Right cardiac atrium (tissue), 5 donors: ENCODE results near the gene CCM2. TPM values are rescaled to one million over a fixed set of nuclear protein-coding genes. Genes with fewer than 3 reads are reported as not detected.
A peak's percentile ranks its signal among the peaks of the same experiment; 100 is the strongest.
"Not testable (repeated sequence)": the region's sequence is repeated elsewhere in the genome, so short reads cannot be mapped to it uniquely, and the experiment has no call there.

Source experiments
- ATAC-seq, 2 donors: fragments of 200-7000 bp; cut with Tn5 transposase; one replicate each; pipeline versions ENCODE4 v1.8.0 to v1.9.1; 2020; ENCODE audit warnings: moderate library complexity in 2 of 2, mild to moderate bottlenecking in 1 of 2
- DNase-seq, 3 donors: peaks; one replicate each; pipeline ENCODE4 v3.0.0-alpha.2; 2020
- H3K27ac ChIP-seq: one replicate; pipeline ENCODE4 v1.5.1; 2013; ENCODE audit warnings: mild to moderate bottlenecking, low read length, control low read depth, moderate library complexity
- H3K27me3 ChIP-seq: one replicate; pipeline ENCODE4 v1.6.1; 2013; ENCODE audit not compliant: control insufficient read depth, insufficient read depth
- H3K4me1 ChIP-seq: one replicate; pipeline ENCODE4 v1.6.1; 2013; ENCODE audit warnings: low read length; ENCODE audit not compliant: control insufficient read depth, insufficient read depth
- H3K4me3 ChIP-seq: one replicate; pipeline ENCODE4 v1.5.1; 2013; ENCODE audit warnings: low read length, control low read depth
- H3K9me3 ChIP-seq: one replicate; pipeline ENCODE4 v1.6.1; 2013; ENCODE audit warnings: low read length; ENCODE audit not compliant: control insufficient read depth
- WGBS: extraction: QIAGEN DNeasy Blood & Tissue Kit; methylation state at CpG from one replicate; pipeline ENCODE4 v1.1.7; 2013; 5-methylcytosine and 5-hydroxymethylcytosine counted together
- intact Hi-C, 4 donors: fragments of 100-400 bp; cut with DNase I; formaldehyde crosslinking; loops; one replicate each; pipeline versions ENCODE4 v1.11.0 to v1.14.0; 2022 to 2023
- polyA plus RNA-seq: library from polyadenylated mRNA; stranded (reverse); fragments of 200-250 nt; gene quantifications from one replicate; pipeline ENCODE4 v1.2.3, GENCODE V29; 2013
- total RNA-seq, 4 donors: library from RNA; stranded (reverse); fragmentation: NEBNext Ultra II Directional; extraction: Animal tissue kit (Norgen Biotek cat#: 25700); gene quantifications; one replicate each; pipeline ENCODE4 v1.2.1, GENCODE V29; 2021
- donor health status: healthy with polysubstance abuse.
- donor health status: DM: no; HTN: yes; CAD: no.
- donor health status: DM: no; HTN: no; CAD: no.
- donor health status: DM: no; HTN: yes; CAD: no; lungs with severe emphysema.
- donor health status: DM: yes; HTN: yes; CAD: no.

The CCM2 gene
- total and polyA plus RNA-seq, 5 donors: 26.4 to 37.0 (median 32.8) TPM

- no peaks in the 10 kb centered on the region for H3K9me3 ChIP-seq
- intact Hi-C loops: no loop called here
- no peaks in the 10 kb centered on the region for H3K27me3 ChIP-seq
- H3K4me1 ChIP-seq: no peaks in the 10 kb centered on the region
- no peak for ATAC-seq
- no peak overlapping the region for H3K4me3 ChIP-seq
- DNase-seq: no peak
- WGBS: 74% methylated on average over 17 of the region's 17 CpGs
- H3K27ac ChIP-seq: no peak overlapping the region
Observed at GRCh38 chr7:45028138-45028919, 28.3 kb downstream of the CCM2 start.

- H3K4me1 ChIP-seq: peaks cover 2% of the 10 kb centered on the region
- no peak overlapping the region for H3K27ac ChIP-seq
- intact Hi-C loops: no loop called here
- H3K9me3 ChIP-seq: no peaks in the 10 kb centered on the region
- H3K4me3 ChIP-seq: no peak overlapping the region
- DNase-seq (no peak), ATAC-seq (no peak)
- H3K27me3 ChIP-seq: no peaks in the 10 kb centered on the region
- 89% methylated on average over 7 of the region's 7 CpGs for WGBS
Observed at GRCh38 chr7:45028920-45029344, 28.9 kb downstream of the CCM2 start.

GRCh38 chr7:45031829-45032228, 31.8 kb downstream of the CCM2 start:
- peaks cover 2% of the 10 kb centered on the region for H3K4me1 ChIP-seq
- no peaks in the 10 kb centered on the region for H3K27me3 ChIP-seq
- H3K9me3 ChIP-seq: no peaks in the 10 kb centered on the region
- no peak overlapping the region for H3K4me3 ChIP-seq
- DNase-seq: no peak
- 81% methylated on average over 4 of the region's 4 CpGs for WGBS
- no peak for ATAC-seq
- intact Hi-C loops: no loop called here
- H3K27ac ChIP-seq: no peak overlapping the region

- Histone ChIP-seq H3K9me3 (no peaks in the 10 kb centered on the region), H3K27me3 (no peaks in the 10 kb centered on the region), H3K27ac (no peak overlapping the region), H3K4me3 (no peak overlapping the region), H3K4me1 (peaks cover 2% of the 10 kb centered on the region)
- DNase-seq: no peak
- 91% methylated on average over 4 of the region's 4 CpGs for whole genome bisulfite sequencing
- intact Hi-C loops: no loop called here
- ATAC-seq: no peak
Observed at GRCh38 chr7:45032421-45032820, 32.4 kb downstream of the CCM2 start.

- ATAC-seq (no peak), DNase-seq (no peak)
- H3K9me3 ChIP-seq: no peaks in the 10 kb centered on the region
- no peaks in the 10 kb centered on the region for H3K27me3 ChIP-seq
- intact Hi-C loops: no loop called here
- WGBS: 71% methylated on average over 1 of the region's 1 CpG
- no peak overlapping the region for H3K4me3 ChIP-seq
- peaks cover 2% of the 10 kb centered on the region for H3K4me1 ChIP-seq
- H3K27ac ChIP-seq: no peak overlapping the region
Observed at GRCh38 chr7:45033261-45033930, 33.4 kb downstream of the CCM2 start.

- H3K27me3 ChIP-seq: no peaks in the 10 kb centered on the region
- 58% methylated on average over 4 of the region's 4 CpGs for WGBS
- ATAC-seq (peak; percentile 49 to 74), DNase-seq (peak in 2 of 3 donors; percentile 39 to 65)
- peaks cover 2% of the 10 kb centered on the region for H3K4me1 ChIP-seq
- intact Hi-C loops: no loop called here
- no peak overlapping the region for H3K27ac ChIP-seq
- H3K9me3 ChIP-seq: no peaks in the 10 kb centered on the region
- no peak overlapping the region for H3K4me3 ChIP-seq
Observed at GRCh38 chr7:45033931-45034290, 33.9 kb downstream of the CCM2 start.

- WGBS: 98% methylated on average over 5 of the region's 5 CpGs
- H3K4me1 ChIP-seq, ATAC-seq, H3K27me3 ChIP-seq, H3K27ac ChIP-seq, DNase-seq, H3K9me3 ChIP-seq, H3K4me3 ChIP-seq, intact Hi-C loops: not testable (repeated sequence)
Observed at GRCh38 chr7:45034710-45035109, 34.7 kb downstream of the CCM2 start.

GRCh38 chr7:45035371-45035770, 35.4 kb downstream of the CCM2 start:
- ATAC-seq (no peak), DNase-seq (no peak)
- WGBS: 92% methylated on average over 5 of the region's 5 CpGs
- no peak overlapping the region for H3K4me3 ChIP-seq
- no peaks in the 10 kb centered on the region for H3K9me3 ChIP-seq
- no peaks in the 10 kb centered on the region for H3K27me3 ChIP-seq
- peaks cover 2% of the 10 kb centered on the region for H3K4me1 ChIP-seq
- H3K27ac ChIP-seq: no peak overlapping the region
- intact Hi-C loops: no loop called here

- no peak for DNase-seq
- H3K4me1 ChIP-seq: peaks cover 2% of the 10 kb centered on the region
- 71% methylated on average over 6 of the region's 6 CpGs for WGBS
- no peak for ATAC-seq
- no peak overlapping the region for H3K4me3 ChIP-seq
- H3K27ac ChIP-seq: no peak overlapping the region
- no peaks in the 10 kb centered on the region for H3K9me3 ChIP-seq
- H3K27me3 ChIP-seq: no peaks in the 10 kb centered on the region
- intact Hi-C loops: no loop called here
Observed at GRCh38 chr7:45035893-45036292, 35.9 kb downstream of the CCM2 start.

GRCh38 chr7:45036317-45036716, 36.3 kb downstream of the CCM2 start:
- no peak for ATAC-seq
- Histone ChIP-seq H3K4me1 (peaks cover 2% of the 10 kb centered on the region), H3K27ac (no peak overlapping the region), H3K4me3 (no peak overlapping the region), H3K9me3 (no peaks in the 10 kb centered on the region), H3K27me3 (no peaks in the 10 kb centered on the region)
- DNase-seq: no peak
- WGBS: 84% methylated on average over 3 of the region's 3 CpGs
- intact Hi-C loops: no loop called here

GRCh38 chr7:45036796-45037195, 36.8 kb downstream of the CCM2 start:
- Histone ChIP-seq H3K27ac (no peak overlapping the region), H3K9me3 (no peaks in the 10 kb centered on the region), H3K4me3 (no peak overlapping the region), H3K4me1 (peaks cover 2% of the 10 kb centered on the region), H3K27me3 (no peaks in the 10 kb centered on the region)
- 83% methylated on average over 8 of the region's 8 CpGs for WGBS
- intact Hi-C loops: no loop called here
- ATAC-seq: no peak
- no peak for DNase-seq
